GM23248 (cell line): ENCODE measurements around the gene PIP5KL1. TPM values are rescaled to one million over a fixed set of nuclear protein-coding genes. Genes with fewer than 3 reads are reported as not detected.

ENCODE experiments used
- DNase-seq: peaks from one replicate; pipeline ENCODE4 v3.0.0-alpha.2; 2015
- H2AFZ ChIP-seq: fragments of 200-600 bp; sonication (generic); 2 replicates; pipeline ENCODE4 v1.6.1; 2016; ENCODE audit warnings: antibody characterized with exemption
- H3F3A ChIP-seq: fragments of 200-600 bp; sonication (generic); 2 replicates; pipeline ENCODE4 v1.6.1; 2016; ENCODE audit warnings: mild to moderate bottlenecking, antibody characterized with exemption, mixed run types; ENCODE audit not compliant: insufficient read depth
- H3K27ac ChIP-seq: fragments of 200-600 bp; sonication (generic); 2 replicates; pipeline ENCODE4 v1.5.1; 2016; ENCODE audit warnings: mild to moderate bottlenecking
- H3K27me3 ChIP-seq: fragments of 200-600 bp; sonication (generic); replicated peaks from 2 replicates; pipeline ENCODE4 v1.6.1; 2016; ENCODE audit warnings: mild to moderate bottlenecking; ENCODE audit not compliant: insufficient read depth
- H3K36me3 ChIP-seq: fragments of 200-600 bp; sonication (generic); 2 replicates; pipeline ENCODE4 v1.6.1; 2016; ENCODE audit warnings: low read depth, mild to moderate bottlenecking
- H3K4me1 ChIP-seq: fragments of 200-600 bp; sonication (generic); 2 replicates; pipeline ENCODE4 v1.6.1; 2016; ENCODE audit warnings: mild to moderate bottlenecking; ENCODE audit not compliant: insufficient read depth
- H3K4me2 ChIP-seq: fragments of 200-600 bp; sonication (generic); one replicate; pipeline ENCODE4 v1.6.1; 2016; ENCODE audit warnings: mild to moderate bottlenecking; ENCODE audit not compliant: unreplicated experiment
- H3K4me3 ChIP-seq: fragments of 200-600 bp; sonication (generic); 2 replicates; pipeline ENCODE4 v1.5.1; 2016; ENCODE audit warnings: mild to moderate bottlenecking
- H3K79me2 ChIP-seq: fragments of 200-600 bp; sonication (generic); 2 replicates; pipeline ENCODE4 v1.6.1; 2016; ENCODE audit warnings: mild to moderate bottlenecking; ENCODE audit not compliant: insufficient read depth
- H3K9ac ChIP-seq: fragments of 200-600 bp; sonication (generic); 2 replicates; pipeline ENCODE4 v1.6.1; 2016; ENCODE audit warnings: mild to moderate bottlenecking
- H3K9me2 ChIP-seq: fragments of 200-600 bp; sonication (generic); 2 replicates; pipeline ENCODE4 v1.6.1; 2016; ENCODE audit warnings: mixed run types, mild to moderate bottlenecking, moderate library complexity; ENCODE audit not compliant: insufficient read depth
- H3K9me3 ChIP-seq: fragments of 200-600 bp; sonication (generic); one replicate; pipeline ENCODE4 v1.6.1; 2017; ENCODE audit warnings: low read depth
- H4K20me1 ChIP-seq: fragments of 200-600 bp; sonication (generic); 2 replicates; pipeline ENCODE4 v1.6.0; 2016; ENCODE audit not compliant: insufficient read depth
- EZH2 ChIP-seq: fragments of 200-600 bp; sonication (generic); IDR thresholded peaks from 2 replicates; pipeline ENCODE4 v1.6.1; 2018; ENCODE audit warnings: antibody characterized with exemption, mild to moderate bottlenecking; ENCODE audit not compliant: insufficient read depth, poor library complexity, severe bottlenecking
- EZH2phosphoT487 ChIP-seq: fragments of 200-600 bp; sonication (generic); IDR thresholded peaks from 2 replicates; pipeline ENCODE4 v1.6.1; 2018; ENCODE audit warnings: antibody characterized with exemption, moderate library complexity, mild to moderate bottlenecking, low read depth; ENCODE audit not compliant: insufficient read depth
- WGBS, 2 experiments: methylation state at CpG; one replicate each; pipeline ENCODE4 v1.1.6; 2015 to 2017; ENCODE audit warnings: low lambda C conversion rate in 2 of 2, low coverage in 1 of 2; ENCODE audit errors: missing lambda C conversion rate in 2 of 2; 5-methylcytosine and 5-hydroxymethylcytosine counted together
- in situ Hi-C: fragments of 300-500 bp; cut with MboI; formaldehyde crosslinking; loops from 2 replicates; pipeline ENCODE4 v1.15.0; 2020
- polyA plus RNA-seq: library from polyadenylated mRNA; unstranded; fragments of >200 nt; fragmentation: Nextera tagmentation; extraction: Ambion mirVana; gene quantifications from 2 replicates; pipeline ENCODE4 v1.2.1, GENCODE V29; 2016
- total RNA-seq: library from RNA; depleted of rRNA; stranded (reverse); fragments of >200 nt; shearing (Covaris generic); gene quantifications from 2 replicates; pipeline ENCODE4 v1.2.3, GENCODE V29; 2014

The PIP5KL1 gene
- total and polyA plus RNA-seq, 2 experiments from 2014 or later: 5.5 to 8.8 TPM

DNA sequence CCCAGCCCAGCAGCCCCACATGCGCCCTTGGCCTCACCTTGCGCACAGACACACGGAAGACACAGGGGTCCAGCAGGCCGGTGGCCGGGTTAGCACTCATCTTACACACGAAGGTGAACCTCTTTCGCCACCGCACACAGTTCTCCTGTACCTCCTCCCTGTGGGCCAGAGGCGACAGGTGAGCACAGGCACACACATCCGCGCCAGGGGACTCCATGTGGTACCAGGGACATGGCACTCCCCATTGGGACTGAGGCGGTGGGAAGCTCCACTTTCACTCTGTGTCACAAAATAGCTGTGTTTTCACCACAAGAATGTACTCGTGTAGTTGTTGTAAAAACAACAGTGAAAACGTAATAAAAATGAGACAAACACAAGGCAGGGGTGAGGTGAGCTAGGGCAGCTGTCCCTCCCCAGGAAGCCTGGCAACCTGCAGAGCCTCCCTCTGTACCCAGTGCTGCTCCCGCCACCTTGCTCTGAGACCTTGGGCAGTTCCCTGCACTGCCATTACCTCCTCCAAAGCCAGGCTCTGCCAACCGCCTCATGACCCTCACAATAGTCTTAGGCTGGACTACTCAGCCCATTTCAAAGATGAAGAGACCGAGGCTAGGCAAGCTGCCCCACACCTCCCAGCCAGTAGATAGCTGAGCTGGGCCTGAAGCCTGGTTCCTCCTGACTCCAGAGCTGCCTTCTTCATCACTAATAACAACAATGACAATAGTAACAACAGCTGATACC is 23.4 kb upstream of the PIP5KL1 start:
- Histone ChIP-seq H3K79me2 (peaks cover 71% of the 10 kb centered on the region), H3K27ac (no peak overlapping the region), H3K9me2 (no peaks in the 10 kb centered on the region), H4K20me1 (no peaks in the 10 kb centered on the region; the same call in 1 of the 2 replicates), H3K4me3 (no peak overlapping the region), H3F3A (no peaks in the 10 kb centered on the region), H3K27me3 (no peaks in the 10 kb centered on the region), H3K36me3 (no peaks in the 10 kb centered on the region), H3K4me2 (no peak overlapping the region), H2AFZ (no peak overlapping the region), H3K9ac (no peak overlapping the region), H3K9me3 (no peaks in the 10 kb centered on the region), H3K4me1 (peaks cover 14% of the 10 kb centered on the region)
- TF ChIP-seq EZH2phosphoT487 (no peak), EZH2 (no peak)
- DNase-seq: no peak
- in situ Hi-C loops: no loop called here
- 92 to 94% methylated on average over 17 of the region's 17 CpGs for WGBS, 2 experiments

DNA sequence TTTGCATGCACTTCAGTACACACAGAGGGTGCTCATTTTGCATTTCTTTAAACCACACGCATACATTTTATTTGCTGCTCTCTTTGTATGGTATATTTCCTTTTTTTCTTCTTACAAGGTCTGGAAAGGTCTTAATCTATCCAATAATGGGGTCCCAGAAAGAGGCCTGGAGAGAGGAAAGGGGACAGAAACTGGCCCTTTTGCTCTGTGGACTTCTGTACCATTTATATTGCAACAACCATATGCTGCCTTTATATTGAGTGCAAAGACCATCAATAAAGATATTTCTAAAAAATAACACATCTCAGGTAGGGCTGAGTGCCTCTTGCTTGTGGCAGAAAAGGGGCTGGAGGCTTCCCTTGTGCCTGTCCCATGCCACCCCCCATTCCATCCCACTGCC is 22.6 kb upstream of the PIP5KL1 start:
- H3K9ac ChIP-seq: no peak overlapping the region
- DNase-seq: no peak
- TF ChIP-seq EZH2: no peak
- no peak for TF ChIP-seq EZH2phosphoT487
- no peaks in the 10 kb centered on the region for H3K36me3 ChIP-seq
- no peaks in the 10 kb centered on the region for H3F3A ChIP-seq
- peaks cover 63% of the 10 kb centered on the region for H3K79me2 ChIP-seq
- no peaks in the 10 kb centered on the region for H3K9me2 ChIP-seq
- no peaks in the 10 kb centered on the region for H4K20me1 ChIP-seq
- no peaks in the 10 kb centered on the region for H3K27me3 ChIP-seq
- in situ Hi-C loops: no loop called here
- H3K27ac ChIP-seq: no peak overlapping the region
- H2AFZ ChIP-seq: no peak overlapping the region
- H3K4me1 ChIP-seq: peaks cover 14% of the 10 kb centered on the region
- no peak overlapping the region for H3K4me3 ChIP-seq
- no peaks in the 10 kb centered on the region for H3K9me3 ChIP-seq
- WGBS, 2 experiments: 53 to 58% methylated on average over 1 of the region's 1 CpG
- H3K4me2 ChIP-seq: no peak overlapping the region

DNA sequence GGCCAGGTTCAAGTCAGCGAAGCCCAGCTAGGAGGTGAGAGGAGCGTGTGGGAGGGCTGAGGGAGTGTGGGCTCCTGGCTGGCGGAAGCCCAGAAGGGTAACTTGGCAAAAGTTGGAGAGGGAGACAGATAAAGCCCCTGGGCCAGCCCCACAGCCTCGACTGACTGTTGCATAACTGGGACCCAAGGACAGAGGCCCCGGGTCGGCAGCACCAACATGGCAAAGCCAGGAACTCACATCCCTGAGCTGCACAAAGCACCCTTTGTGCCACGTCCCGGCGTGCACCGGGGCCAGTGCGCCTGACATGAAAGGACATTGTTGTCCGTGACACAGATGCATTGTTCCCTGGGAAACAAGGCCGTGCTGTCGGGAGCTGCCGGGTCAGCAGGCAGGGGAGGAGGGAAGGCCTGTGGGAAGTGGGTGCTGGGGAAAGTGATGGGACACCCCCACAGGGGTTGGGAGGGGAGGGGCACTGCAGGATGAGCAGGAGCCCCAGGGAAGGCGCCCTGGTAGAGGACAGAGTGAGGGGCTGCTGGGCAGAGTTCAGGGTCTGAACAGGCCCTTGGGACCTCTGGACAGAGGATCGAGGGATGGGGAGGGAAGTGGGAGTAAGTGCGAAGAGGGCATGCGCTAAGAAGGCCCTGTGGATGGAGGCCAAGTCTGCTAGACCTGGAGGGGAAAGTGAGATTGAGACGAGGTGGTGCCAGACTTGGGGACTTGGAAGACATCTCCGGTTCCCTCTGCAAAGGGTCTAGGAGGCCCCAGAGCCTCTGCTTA is 20.1 kb upstream of the PIP5KL1 start:
- Histone ChIP-seq H3K9me3 (no peaks in the 10 kb centered on the region), H3K27me3 (no peaks in the 10 kb centered on the region), H3K4me2 (no peak overlapping the region), H3K9me2 (no peaks in the 10 kb centered on the region), H3K27ac (no peak overlapping the region), H3K4me1 (peaks cover 13% of the 10 kb centered on the region), H3F3A (no peaks in the 10 kb centered on the region), H3K36me3 (no peaks in the 10 kb centered on the region), H3K4me3 (no peak overlapping the region), H3K9ac (no peak overlapping the region), H3K79me2 (peaks cover 39% of the 10 kb centered on the region), H4K20me1 (no peaks in the 10 kb centered on the region), H2AFZ (no peak overlapping the region)
- no peak for DNase-seq
- in situ Hi-C loops: no loop called here
- WGBS, 2 experiments: 71% methylated on average over 20 to 21 of the region's 21 CpGs
- TF ChIP-seq EZH2phosphoT487: no peak
- no peak for TF ChIP-seq EZH2

DNA sequence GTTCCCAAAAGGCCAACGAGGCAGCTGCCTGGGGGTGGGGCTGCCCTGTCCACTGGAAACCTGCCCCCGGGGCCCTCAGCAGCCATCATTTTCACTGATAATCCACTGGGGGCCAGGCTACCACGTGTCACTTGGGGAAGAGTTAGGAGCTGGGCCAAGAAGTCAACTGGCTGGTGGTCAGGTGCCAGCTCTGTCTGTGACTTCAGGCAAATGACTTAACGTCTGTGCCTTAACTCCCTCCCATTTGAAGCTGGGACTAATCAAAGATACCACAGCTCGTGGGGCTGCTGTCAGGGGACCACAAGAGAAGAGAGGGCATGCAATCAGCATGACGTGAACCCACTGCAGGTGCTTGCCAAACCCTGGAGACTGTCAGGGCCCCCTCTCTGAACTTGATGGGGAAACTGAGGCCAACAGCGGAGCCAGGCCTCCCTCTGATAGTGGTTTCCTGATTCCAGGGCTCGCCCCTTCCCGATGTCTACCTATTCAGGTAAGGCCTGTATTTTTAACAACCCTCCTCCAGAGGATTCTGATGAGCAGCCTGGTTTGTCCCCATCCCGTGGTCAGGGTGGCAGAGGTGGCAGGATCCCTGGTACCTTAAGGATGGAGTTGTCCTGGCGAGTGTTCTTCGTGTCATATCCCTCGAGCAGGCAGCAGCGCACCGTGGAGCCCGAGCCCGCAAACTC is 19.4 kb upstream of the PIP5KL1 start:
- H3K4me3 ChIP-seq: no peak overlapping the region
- 69 to 70% methylated on average over 15 to 17 of the region's 17 CpGs for WGBS, 2 experiments
- no peak overlapping the region for H3K27ac ChIP-seq
- H3K27me3 ChIP-seq: no peaks in the 10 kb centered on the region
- no peaks in the 10 kb centered on the region for H3K9me3 ChIP-seq
- no peak overlapping the region for H3K4me2 ChIP-seq
- in situ Hi-C loops: loop anchor here (10.0 kb wide), 2 partner anchors 85 to 155 kb away; no protein-coding TSS in a partner anchor
- H3F3A ChIP-seq: no peaks in the 10 kb centered on the region
- no peaks in the 10 kb centered on the region for H4K20me1 ChIP-seq
- H3K9ac ChIP-seq: no peak overlapping the region
- peaks cover 6% of the 10 kb centered on the region; the same call in 1 of the 2 replicates for H3K4me1 ChIP-seq
- H3K9me2 ChIP-seq: no peaks in the 10 kb centered on the region
- no peak for DNase-seq
- no peaks in the 10 kb centered on the region for H3K36me3 ChIP-seq
- peaks cover 32% of the 10 kb centered on the region for H3K79me2 ChIP-seq
- no peak overlapping the region for H2AFZ ChIP-seq
- TF ChIP-seq EZH2phosphoT487 (no peak), EZH2 (no peak)
